Measurements from ENCODE around the gene CASKIN1.

Gene CASKIN1

DNA sequence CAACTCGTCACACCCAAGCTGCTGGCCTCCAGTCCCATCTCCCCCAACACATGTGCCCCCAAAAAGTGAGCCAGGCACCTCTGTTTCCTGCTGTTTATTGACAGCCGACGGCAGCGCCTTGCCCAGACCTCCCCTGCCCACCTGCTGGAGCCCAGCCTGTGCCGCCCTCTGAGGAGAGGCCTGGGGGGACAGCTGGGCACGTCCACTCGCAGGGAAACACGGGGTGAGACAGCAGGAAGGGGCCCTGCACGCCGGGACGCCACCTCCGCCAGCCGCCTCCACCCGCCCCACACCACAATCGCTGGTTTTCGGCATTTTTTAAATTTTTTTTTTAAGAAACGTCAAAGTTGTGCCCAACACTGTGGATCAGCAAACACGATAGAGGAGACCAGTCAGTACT lies 19.3 kb downstream of the CASKIN1 start:
- no peak for DNase-seq
- TF ChIP-seq POLR2A (IDR thresholded peaks at IDR 0.05; ENCODE audit: low read length): no peak
- no peak for TF ChIP-seq GATA1 (IDR thresholded peaks at IDR 0.05; ENCODE audit: low read depth, low read length)

DNA sequence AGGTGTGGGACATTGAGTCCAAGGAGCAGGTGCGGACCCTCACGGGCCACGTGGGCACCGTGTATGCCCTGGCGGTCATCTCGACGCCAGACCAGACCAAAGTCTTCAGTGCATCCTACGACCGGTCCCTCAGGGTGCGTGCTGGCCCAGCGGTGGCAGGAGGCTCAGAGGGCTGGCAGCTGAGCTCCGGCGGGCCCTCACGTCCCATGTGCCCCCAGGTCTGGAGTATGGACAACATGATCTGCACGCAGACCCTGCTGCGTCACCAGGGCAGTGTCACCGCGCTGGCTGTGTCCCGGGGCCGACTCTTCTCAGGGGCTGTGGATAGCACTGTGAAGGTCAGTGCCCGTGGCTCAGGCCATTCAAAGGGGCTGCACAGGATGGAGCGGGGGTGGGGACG lies 20.4 kb downstream of the CASKIN1 start:
- no peak for TF ChIP-seq GATA1 (IDR thresholded peaks at IDR 0.05; ENCODE audit: low read depth, low read length)
- TF ChIP-seq POLR2A (IDR thresholded peaks at IDR 0.05; ENCODE audit: low read length): no peak
- DNase-seq: no peak

DNA sequence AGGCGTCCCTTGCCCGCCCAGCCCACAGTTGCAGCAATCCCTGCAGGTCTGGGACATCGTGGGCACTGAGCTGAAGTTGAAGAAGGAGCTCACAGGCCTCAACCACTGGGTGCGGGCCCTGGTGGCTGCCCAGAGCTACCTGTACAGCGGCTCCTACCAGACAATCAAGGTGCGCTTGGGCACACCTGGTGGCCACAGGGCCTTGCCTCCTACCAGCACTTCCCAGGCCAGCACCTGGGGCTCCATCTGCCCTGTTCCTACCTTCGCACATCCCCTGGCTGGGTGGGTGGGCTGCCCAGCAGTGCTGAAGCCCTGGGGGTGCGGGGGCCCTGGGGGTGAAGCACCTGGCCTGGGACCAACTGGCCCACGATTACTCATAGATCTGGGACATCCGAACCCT lies 21.0 kb downstream of the CASKIN1 start:
- TF ChIP-seq POLR2A (IDR thresholded peaks at IDR 0.05; ENCODE audit: low read length): no peak
- TF ChIP-seq GATA1 (IDR thresholded peaks at IDR 0.05; ENCODE audit: low read depth, low read length): no peak
- no peak for DNase-seq

GRCh38 chr16:2174396-2175131 lies 21.8 kb downstream of the CASKIN1 start:
- no peak for DNase-seq
- TF ChIP-seq POLR2A (IDR thresholded peaks at IDR 0.05; ENCODE audit: low read length) (no peak), GATA1 (IDR thresholded peaks at IDR 0.05; ENCODE audit: low read depth, low read length) (no peak)

- no peak for TF ChIP-seq GATA1 (IDR thresholded peaks at IDR 0.05; ENCODE audit: low read depth, low read length)
- TF ChIP-seq POLR2A (IDR thresholded peaks at IDR 0.05; ENCODE audit: low read length): no peak
- DNase-seq: no peak
These were observed 22.5 kb downstream of the CASKIN1 start for GRCh38 chr16:2173916-2174315.

DNA sequence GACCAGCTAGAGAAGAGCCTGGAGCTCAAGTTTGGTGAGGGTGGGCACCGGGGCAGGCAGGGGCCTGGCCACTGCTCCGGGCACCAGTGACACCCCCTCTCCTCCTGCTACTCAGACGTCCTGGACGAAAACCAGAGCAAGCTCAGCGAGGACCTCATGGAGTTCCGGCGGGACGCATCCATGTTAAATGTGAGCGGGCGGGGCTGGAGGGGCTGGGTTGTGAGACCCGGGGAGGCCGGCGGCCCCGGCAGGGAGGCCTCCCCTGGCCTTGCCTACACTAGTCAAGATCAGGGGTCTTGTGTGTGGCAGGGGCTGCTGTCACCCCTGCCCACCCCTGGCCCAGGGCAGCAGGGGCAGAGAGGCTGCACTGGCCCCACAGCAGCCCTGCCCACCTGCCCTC lies 23.0 kb downstream of the CASKIN1 start:
- TF ChIP-seq POLR2A (IDR thresholded peaks at IDR 0.05; ENCODE audit: low read length): no peak
- no peak for TF ChIP-seq GATA1 (IDR thresholded peaks at IDR 0.05; ENCODE audit: low read depth, low read length)
- DNase-seq: no peak

DNA sequence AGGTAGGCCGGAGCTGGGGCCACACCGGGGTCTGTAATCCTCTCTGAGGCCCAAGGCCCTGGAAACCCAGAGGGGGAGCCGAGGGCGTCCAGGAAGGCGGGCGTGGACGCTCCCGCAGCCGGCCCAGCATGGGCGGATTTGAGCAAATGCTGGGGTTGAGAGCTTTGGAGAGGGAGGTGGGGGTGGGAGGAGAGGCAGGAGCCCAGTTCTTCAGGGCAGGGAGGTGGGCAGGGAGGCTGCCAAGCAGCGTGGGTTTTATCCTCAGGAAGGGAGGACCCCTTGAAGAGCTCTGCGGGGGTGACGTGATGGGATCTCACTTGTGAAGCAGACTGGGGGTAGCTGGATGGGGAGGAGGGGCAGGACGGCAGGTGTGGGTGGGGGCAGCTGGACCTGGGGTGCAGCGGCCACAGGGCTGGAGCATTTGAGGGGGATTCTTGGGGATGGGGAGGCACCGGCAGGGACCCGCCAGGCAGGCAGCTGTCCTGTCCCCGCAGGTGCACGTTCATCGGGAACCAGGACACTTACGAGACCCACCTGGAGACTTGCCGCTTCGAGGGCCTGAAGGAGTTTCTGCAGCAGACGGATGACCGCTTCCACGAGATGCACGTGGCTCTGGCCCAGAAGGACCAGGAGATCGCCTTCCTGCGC lies 23.6 kb downstream of the CASKIN1 start:
- DNase-seq: no peak
- TF ChIP-seq GATA1 (IDR thresholded peaks at IDR 0.05; ENCODE audit: low read depth, low read length): no peak
- TF ChIP-seq POLR2A (IDR thresholded peaks at IDR 0.05; ENCODE audit: low read length): no peak

GRCh38 chr16:2171601-2172178 lies 24.7 kb downstream of the CASKIN1 start:
- DNase-seq: no peak
- TF ChIP-seq POLR2A (IDR thresholded peaks at IDR 0.05; ENCODE audit: low read length) (no peak), GATA1 (IDR thresholded peaks at IDR 0.05; ENCODE audit: low read depth, low read length) (no peak)

DNA sequence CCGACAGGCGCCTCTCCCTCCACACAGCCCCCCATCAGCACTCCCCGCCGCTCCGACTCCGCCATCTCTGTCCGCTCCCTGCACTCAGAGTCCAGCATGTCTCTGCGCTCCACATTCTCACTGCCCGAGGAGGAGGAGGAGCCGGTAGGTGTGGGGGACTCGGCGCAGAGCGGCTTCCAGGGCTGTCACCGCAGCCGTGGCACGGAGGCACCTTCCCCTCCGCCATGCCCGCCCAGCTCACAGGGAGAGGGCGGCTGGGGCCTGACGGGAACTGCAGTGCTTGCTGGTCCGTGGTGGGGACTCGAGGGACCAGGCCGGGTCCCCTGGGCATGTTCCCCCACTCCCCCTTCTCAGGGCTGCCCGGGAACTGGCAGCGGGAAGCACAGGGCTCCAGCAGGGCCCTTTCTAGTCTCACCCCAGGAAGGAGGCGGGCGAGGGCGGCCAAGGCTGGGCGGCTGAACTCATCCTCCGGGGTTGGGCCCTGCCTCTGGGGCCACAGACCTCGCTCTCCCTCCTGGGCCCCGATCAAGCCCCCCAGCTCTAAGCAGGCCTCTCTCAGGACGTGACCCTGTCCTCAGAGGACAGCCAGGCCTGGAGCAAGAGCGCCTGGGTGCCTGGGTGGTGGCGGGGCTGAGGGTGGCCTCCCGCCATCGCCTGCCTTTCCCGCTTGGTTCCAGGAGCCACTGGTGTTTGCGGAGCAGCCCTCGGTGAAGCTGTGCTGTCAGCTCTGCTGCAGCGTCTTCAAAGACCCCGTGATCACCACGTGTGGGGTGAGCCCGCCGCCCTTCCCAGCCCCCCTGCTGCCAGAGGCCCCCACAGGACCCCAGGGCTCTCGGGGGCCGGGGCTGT lies 25.6 kb downstream of the CASKIN1 start:
- no peak for TF ChIP-seq POLR2A (IDR thresholded peaks at IDR 0.05; ENCODE audit: low read length)
- DNase-seq: no peak

DNA sequence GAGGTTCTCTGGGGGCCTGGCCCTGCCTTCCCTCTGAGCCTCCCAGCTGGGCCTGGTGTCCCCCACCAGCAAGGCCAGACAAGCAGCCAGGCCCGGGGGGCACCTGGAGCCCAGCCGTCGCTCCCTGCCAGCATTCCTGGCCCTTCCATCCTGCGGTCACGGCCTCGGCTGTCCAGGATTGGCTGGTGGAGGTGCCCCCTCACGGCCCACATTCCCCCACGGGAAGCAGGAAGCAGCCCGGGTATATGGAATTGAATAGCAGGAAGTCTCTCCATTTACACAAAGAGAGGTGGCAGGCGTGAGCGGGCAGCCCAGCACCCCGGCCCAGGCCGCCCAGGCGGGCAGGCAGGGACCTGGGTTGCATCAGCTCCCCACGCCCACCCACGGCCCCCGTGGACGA lies 26.3 kb downstream of the CASKIN1 start:
- no peak for DNase-seq
- TF ChIP-seq POLR2A (IDR thresholded peaks at IDR 0.05; ENCODE audit: low read length) (no peak), GATA1 (IDR thresholded peaks at IDR 0.05; ENCODE audit: low read depth, low read length) (no peak)

DNA sequence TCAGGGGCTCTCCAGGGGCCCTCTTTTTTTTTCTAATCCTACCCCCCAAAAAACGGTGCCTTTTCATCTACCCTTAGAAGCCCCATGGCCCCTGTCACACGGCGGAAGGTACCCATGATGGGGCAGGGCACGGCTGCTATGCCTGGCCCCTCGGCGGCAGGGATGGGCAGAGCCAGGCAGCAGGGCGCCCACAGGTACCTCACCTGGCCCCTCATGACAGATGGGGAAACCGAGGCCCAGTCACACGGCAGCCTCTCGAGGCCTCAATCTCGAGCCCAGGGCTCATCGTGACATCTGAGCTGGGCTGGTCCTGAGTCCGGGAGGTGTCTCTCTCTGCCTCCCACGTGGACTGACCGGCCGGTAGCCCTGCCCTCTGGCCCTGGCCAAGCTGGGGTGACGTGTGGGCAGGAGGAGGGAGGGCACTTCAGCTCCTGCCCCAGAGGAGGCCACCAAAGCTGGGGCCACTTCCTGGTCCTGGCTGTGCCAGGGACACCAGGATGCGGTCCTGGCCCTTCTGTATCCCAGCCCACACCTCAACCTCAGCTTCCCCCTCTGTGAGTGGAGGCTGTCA lies 29.3 kb downstream of the CASKIN1 start:
- no peak for TF ChIP-seq GATA1 (IDR thresholded peaks at IDR 0.05; ENCODE audit: low read depth, low read length)
- TF ChIP-seq POLR2A (IDR thresholded peaks at IDR 0.05; ENCODE audit: low read length): no peak
- DNase-seq: no peak

GRCh38 chr16:2166263-2167067 lies 29.9 kb downstream of the CASKIN1 start:
- TF ChIP-seq GATA1 (IDR thresholded peaks at IDR 0.05; ENCODE audit: low read depth, low read length) (no peak), POLR2A (IDR thresholded peaks at IDR 0.05; ENCODE audit: low read length) (no peak)
- DNase-seq: no peak

GRCh38 chr16:2165861-2166260 lies 30.5 kb downstream of the CASKIN1 start:
- no peak for DNase-seq
- no peak for TF ChIP-seq POLR2A (IDR thresholded peaks at IDR 0.05; ENCODE audit: low read length)
- TF ChIP-seq GATA1 (IDR thresholded peaks at IDR 0.05; ENCODE audit: low read depth, low read length): no peak
